CD4-positive, alpha-beta T cell treated with Interleukin-15 for 1 hour (primary cell): ENCODE data around the gene CNMD.
"Not testable (repeated sequence)": the region's sequence is repeated elsewhere in the genome, so short reads cannot be mapped to it uniquely, and the experiment has no call there.

Experiments
- DNase-seq: peaks from one replicate; pipeline ENCODE4 v3.0.0-alpha.2; 2020

Gene CNMD

DNA sequence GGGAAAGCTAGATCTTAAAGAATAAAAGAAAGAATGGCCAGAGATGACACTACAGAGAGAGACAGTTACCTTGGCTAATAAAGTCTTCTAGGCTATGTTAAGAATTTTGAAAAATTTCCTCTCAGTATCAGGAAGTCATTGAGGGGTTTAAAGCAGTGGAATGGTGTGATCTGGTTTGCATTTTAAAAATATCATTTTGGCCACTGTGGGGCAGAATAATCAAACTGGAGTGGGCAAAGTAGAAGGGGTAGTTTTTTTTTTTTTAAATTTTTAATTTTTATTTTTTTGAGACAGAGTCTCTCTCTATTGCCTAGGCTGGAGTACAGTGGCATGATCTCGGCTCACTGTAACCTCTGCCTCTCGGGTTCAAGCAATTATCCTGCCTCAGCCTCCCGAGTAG, 4.4 kb upstream of the CNMD start:
- DNase-seq = no peak

DNA sequence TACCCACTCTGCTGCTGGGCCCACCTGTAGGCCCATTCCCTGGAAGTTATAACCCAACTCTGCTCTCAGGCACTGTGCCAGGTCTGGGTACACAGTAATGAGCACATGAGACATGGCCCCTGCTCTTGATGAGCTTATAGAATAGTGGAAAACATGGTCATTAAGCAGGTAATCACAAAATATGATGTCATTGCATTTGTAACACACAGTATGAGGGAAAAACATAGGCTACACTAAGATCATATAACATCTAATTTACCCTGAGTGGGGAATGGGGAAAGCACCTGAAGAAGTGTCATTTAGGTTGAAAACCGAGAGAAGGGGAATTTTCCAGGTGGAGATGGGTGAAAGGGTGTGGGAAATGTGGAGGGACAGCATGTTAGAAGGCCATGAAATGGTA, 3.9 kb upstream of the CNMD start:
- no peak for DNase-seq

GRCh38 chr13:52738719-52739467, 727 bp downstream of the CNMD start:
- DNase-seq = no peak

DNA sequence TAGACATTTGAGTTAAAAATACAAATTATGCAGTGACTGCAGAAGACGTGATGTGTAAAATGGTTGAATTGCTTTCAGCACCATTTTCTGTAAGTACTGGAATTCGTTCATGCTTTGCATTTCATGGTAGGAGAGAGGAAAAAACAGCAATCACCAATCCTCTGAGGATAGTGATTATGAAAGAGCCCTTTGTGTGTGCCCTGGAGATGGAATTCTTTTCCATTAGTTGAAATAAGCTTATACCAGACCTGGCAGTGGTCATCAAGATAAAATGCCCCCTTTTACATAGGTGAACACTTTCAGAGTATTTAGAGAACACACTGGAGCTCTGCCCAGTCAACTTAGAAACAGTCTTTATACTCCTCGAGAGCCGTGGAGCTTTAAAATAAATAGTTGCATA, 1.7 kb downstream of the CNMD start:
- no peak for DNase-seq

- DNase-seq = no peak
Measured at GRCh38 chr13:52737451-52737850, 2.2 kb downstream of the CNMD start.

- DNase-seq = no peak
Measured at GRCh38 chr13:52736891-52737290, 2.7 kb downstream of the CNMD start.

DNA sequence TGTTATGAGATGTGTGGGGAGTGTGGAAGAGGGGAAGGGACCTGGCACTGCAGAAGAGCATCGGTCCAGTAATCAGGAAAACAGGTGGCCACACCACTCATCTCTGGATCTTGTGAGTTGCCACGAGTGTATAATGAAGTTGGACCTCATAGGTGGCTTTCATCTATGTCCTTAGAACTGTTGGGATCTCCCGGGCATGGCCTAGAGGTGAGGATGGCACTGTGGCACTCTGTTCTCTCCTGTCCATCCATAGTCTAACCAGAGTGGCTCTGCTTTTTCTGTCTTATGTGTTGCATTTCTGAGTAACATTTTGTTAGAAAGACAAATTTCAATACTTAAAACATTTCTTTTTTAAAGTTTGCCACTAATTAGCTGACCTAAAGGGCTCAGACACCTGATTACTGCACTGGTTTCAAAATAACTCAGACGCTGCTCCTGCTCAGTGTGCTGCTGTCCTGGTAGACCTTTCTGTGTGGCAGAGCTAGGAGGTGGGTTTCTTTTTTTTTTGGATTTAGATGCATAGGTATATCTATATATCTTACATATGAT, 5.5 kb downstream of the CNMD start:
- DNase-seq = no peak

DNA sequence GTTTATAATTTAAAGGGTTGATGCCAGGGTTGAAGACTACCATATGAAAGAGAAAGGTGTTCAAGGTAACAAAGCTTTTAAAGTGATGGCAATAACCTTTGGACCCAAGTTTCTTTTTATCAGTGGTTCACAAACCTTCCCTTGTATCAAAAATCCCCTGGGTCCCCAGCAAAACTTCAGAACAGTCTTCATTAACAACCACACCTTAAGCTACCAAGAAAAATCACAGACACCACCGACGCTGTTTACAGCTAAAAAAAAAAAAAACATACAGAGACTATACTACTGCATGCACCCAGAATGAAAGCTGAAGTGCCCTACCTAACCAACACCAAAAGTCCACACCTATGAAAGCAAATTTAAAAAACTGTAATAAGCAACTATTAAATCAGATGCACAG, 13.4 kb downstream of the CNMD start:
- no peak for DNase-seq

- DNase-seq = no peak
Measured at GRCh38 chr13:52725302-52725701, 14.3 kb downstream of the CNMD start.

DNA sequence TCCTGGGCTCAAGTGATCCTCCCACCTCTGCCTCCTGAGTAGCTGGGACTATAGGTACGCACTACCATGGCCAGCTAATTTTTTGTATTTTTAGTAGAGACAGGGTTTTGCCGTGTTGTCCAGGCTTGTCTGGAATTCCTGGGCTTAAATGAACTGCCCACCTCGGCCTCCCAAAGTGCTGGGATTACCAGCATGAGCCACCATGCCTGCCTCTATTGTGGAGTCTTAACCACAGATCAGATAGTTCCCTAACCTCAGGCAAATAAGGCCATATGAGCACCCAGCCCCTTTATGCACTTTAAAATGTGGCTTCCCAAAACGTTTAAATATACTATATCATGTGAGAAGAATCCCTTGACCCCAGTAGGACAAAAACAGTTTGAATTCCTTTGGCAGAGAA, 16.4 kb downstream of the CNMD start:
- no peak for DNase-seq

GRCh38 chr13:52721356-52721755, 18.3 kb downstream of the CNMD start:
- not testable (repeated sequence) for DNase-seq

DNA sequence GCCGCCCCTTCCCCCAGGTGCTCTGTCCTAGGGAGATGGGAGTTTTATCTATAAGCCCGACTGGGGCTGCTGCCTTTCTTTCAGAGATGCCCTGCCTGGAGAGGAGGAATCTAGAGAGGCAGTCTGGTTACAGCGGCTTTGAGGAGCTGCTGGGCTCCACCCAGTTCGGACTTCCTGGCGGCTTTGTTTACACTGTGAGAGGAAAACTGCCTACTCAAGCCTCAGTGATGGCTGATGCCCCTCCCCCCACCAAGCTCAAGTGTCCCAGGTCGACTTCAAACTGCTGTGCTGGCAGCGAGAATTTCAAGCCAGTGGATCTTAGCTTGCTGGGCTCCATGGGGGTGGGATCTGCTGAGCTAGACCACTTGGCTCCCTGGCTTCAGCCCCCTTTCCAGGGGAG, 18.7 kb downstream of the CNMD start:
- DNase-seq = not testable (repeated sequence)

GRCh38 chr13:52713894-52714293, 25.7 kb downstream of the CNMD start:
- DNase-seq = peak; percentile 20

DNA sequence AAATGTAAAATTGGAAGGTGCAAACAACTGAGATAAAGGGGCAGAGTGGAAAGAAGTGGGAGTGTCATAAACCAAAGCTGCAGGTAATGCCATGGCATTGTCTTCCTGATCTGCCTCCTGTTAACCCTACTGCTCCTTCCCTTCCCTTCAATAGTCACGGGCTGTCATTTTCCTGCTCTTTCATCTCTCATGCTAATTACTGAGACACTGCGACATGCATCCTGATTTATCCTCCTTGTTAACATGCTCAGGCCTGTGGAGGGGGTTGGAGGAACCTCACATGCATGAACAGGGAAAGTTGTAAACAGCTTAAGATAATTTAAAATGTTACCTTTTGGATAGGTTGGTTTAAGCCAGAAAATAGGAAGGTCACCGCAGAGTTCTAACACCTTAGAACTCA, 27.2 kb downstream of the CNMD start:
- no peak for DNase-seq

DNA sequence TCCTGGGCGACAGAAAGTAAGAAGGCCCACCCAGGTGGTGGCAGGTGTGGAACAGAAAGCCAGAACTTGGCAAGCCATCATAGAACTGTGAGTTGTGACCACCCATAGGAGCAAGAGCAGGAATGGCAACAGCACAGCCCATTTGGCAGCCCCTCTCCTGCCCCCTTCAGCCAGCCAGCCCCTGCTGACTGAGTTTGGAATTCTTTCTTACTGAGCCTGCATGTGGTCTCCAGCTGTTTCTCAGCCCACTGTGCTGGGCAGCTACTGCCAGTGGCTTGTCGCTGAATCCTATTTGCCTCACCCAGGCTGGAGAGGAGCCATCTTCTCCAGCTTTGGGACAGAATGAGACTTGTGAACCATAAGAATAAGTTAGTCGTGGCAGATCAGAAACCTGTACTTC, 28.3 kb downstream of the CNMD start:
- no peak for DNase-seq

- not testable (repeated sequence) for DNase-seq
Measured at GRCh38 chr13:52708266-52708665, 31.4 kb downstream of the CNMD start.

- DNase-seq = no peak
Measured at GRCh38 chr13:52707375-52707774, 32.2 kb downstream of the CNMD start.

- DNase-seq = no peak
Measured at GRCh38 chr13:52706081-52706480, 33.5 kb downstream of the CNMD start.

GRCh38 chr13:52703482-52703881, 36.1 kb downstream of the CNMD start:
- DNase-seq = no peak

DNA sequence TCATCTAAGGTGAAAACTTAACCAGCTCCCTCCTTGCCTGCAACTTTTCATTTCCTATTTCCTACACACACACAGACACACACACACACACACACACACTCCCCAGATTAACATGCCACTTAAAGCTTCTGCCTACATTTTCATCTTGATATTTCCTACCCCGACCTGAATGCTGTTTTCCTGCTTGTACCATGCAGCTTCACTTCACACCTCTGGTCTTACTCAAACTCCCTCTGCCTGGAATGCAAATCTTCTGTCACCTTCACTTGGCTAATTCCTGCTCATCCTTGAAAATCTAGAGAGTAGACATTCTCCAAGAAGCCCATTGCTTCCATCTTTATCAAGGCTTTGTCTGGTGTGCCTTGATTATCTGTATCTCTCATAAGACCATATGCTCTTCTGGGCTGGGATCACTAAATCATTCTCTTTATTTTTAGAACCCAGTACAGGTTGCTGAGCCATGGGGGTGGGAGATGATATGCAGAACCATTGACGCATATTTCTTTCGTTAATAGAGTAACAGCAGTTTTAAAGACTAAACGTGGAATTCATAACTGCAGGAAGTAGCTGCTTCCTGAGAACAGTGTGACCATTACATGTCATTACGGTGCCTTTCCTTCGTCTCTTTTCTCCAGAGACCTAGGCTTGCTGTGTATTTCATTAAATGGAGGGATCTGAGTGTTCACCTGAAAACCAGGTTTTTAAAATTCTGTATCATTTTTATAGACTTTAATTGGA, 37.7 kb downstream of the CNMD start:
- DNase-seq = no peak

GRCh38 chr13:52696566-52696965, 43.1 kb downstream of the CNMD start:
- no peak for DNase-seq

DNA sequence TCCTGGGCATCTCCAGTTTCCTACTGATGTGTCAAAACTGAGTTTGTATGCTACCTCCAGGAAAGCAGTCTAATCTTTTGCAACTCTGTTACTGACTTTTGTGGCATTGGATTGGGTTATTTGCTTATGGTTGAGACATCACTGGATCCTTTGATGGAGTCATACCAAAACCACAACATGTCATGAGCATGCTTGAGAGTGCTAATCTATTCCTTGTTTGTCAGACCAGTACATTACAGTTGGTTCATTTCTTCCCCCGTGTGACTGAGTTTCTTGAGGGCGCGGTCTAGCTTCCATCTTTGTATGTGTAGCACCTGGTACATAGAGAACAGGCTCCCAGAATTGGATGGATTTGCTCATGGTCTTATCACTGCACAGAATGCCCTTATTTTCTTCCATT, 43.8 kb downstream of the CNMD start:
- DNase-seq = no peak

DNA sequence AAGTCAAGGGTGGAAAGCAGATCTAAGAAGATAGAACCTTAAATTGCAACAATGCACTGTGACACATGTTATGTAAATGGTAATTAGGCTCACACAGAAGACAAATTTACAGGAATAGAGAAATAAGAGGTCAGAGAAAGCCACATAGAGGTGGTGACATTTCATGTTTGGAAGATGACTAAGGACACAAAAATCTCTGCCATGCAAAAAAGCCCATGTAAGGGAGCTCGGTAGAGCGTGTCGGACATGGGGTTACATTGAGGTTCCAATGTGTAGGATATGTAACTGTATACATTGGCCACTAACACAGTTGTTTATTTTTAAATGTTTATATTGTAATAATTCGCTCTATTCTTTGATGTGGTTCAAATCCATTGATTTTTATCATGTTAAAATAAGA, 53.2 kb downstream of the CNMD start:
- DNase-seq = no peak

GRCh38 chr13:52685806-52686205, 53.8 kb downstream of the CNMD start:
- not testable (repeated sequence) for DNase-seq
